Measurements from ENCODE around the gene AXDND1. TPM values are rescaled to one million over a fixed set of nuclear protein-coding genes. Genes with fewer than 3 reads are reported as not detected.

The AXDND1 gene
- total RNA-seq, 4 donors from 2014 or later = 2.5 TPM; not detected in 3

DNA sequence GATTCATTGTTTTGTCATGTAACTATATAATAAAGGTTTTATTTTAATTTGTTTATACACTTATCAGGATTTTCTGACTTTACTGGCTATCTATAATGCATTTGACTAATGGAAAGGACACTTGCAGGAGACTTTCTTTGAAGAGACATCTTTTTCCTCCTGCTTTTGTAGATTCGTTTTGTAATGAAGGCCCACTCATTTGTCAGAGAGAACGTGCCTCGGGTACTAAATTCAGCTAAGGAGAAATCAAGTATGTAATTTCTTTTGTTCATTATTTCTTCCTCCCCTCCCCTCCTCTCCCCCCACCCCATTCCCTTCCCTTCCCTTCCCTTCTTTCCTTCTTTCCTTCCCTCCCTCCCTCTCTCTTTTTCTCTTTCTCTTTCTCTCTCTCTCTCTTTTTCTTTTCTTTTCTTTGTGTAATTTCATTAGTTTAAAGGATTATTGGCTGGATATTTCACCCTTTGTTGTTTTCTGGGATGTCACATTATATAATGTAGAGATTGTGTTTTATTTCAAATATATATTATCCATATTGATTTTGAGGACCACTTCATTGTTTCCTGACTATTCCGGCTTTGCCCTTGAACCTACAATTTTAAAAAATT lies 23.7 kb upstream of the AXDND1 start:
- no peaks in the 10 kb centered on the region for H3K4me1 ChIP-seq
- TF ChIP-seq, protein P1, sequence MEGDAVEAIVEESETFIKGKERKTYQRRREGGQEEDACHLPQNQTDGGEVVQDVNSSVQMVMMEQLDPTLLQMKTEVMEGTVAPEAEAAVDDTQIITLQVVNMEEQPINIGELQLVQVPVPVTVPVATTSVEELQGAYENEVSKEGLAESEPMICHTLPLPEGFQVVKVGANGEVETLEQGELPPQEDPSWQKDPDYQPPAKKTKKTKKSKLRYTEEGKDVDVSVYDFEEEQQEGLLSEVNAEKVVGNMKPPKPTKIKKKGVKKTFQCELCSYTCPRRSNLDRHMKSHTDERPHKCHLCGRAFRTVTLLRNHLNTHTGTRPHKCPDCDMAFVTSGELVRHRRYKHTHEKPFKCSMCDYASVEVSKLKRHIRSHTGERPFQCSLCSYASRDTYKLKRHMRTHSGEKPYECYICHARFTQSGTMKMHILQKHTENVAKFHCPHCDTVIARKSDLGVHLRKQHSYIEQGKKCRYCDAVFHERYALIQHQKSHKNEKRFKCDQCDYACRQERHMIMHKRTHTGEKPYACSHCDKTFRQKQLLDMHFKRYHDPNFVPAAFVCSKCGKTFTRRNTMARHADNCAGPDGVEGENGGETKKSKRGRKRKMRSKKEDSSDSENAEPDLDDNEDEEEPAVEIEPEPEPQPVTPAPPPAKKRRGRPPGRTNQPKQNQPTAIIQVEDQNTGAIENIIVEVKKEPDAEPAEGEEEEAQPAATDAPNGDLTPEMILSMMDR (IDR thresholded peaks at IDR 0.05) = no peak
- no peak for TF ChIP-seq EP300 (IDR thresholded peaks at IDR 0.05)
- TF ChIP-seq POLR2AphosphoS5 (IDR thresholded peaks at IDR 0.05) = no peak
- TF ChIP-seq POLR2A (IDR thresholded peaks at IDR 0.05; ENCODE audit: low read depth) = no peak
- 86% methylated on average over 4 of the region's 4 CpGs for WGBS
- no peak overlapping the region for H3K4me3 ChIP-seq
- no peaks in the 10 kb centered on the region for H3K9me3 ChIP-seq
- H3K36me3 ChIP-seq = peaks cover 29 to 85% (median 55%) of the 10 kb centered on the region in 4 donors
- intact Hi-C loops (cut with DNase I) = no loop called here
- DNase-seq (ENCODE audit: extremely low spot score) = no peak
- H3K27ac ChIP-seq (replicated peaks in 1 of 4) = no peak overlapping the region
- no peaks in the 10 kb centered on the region for H3K27me3 ChIP-seq

DNA sequence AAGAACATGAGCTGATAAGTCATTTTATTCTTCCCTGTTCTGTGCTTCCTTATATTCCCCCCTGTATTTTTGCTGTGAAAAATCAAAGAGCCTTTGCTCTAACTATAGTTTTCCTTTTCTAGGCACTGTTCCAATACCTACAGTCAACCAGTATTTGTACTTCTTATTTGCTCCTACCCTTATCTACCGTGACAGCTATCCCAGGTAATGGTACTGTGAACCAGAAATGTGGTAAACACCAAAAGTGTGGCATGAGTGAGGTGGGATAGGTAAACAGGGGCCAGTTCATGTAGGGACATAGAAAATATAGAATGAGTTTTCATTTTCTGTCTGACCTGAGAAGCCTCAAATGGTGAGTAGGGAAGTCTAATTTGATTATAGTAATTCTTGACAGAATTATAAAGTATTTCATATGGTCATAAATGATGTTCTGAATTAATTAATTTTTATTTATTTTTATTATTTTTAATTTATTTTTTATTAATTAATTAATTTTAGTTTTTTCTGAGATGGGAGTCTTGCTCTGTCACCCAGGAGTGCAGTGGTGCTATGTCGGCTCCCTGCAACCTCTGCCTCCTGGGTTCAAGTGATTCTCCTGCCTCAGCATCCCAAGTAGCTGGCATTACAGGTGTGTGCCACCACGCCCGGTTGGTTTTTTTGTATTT lies 22.9 kb upstream of the AXDND1 start:
- WGBS = 96% methylated on average over 4 of the region's 4 CpGs

DNA sequence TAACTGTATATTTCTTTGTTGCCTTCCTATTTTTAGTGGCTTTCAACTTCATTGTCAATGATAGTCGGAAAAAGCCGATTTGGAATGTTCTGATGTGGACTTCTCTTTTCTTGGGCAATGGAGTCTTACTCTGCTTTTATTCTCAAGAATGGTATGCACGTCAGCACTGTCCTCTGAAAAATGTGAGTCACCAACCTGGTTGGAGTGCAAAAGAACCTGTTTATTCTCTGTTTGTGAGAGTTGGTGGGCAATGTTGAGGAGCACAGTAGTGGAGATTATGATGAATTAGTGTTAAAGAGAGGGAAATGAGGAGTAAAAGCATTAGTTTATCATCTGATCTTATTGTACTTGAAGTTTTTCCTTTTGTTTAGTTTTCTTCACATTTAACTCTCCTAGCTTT lies 14.5 kb upstream of the AXDND1 start:
- Histone ChIP-seq H3K27me3 (no peaks in the 10 kb centered on the region), H3K36me3 (peaks cover 13 to 75% (median 22%) of the 10 kb centered on the region in 4 donors), H3K4me1 (peaks cover 0 to 5% (median 0%) of the 10 kb centered on the region in 4 donors), H3K27ac (replicated peaks in 1 of 4) (no peak overlapping the region), H3K9me3 (no peaks in the 10 kb centered on the region), H3K4me3 (no peak overlapping the region)
- WGBS = 94% methylated on average over 3 of the region's 3 CpGs
- TF ChIP-seq POLR2A (IDR thresholded peaks at IDR 0.05; ENCODE audit: low read depth) (no peak), EP300 (IDR thresholded peaks at IDR 0.05) (no peak), POLR2AphosphoS5 (IDR thresholded peaks at IDR 0.05) (no peak)
- TF ChIP-seq, protein P1 (IDR thresholded peaks at IDR 0.05) = no peak
- DNase-seq (ENCODE audit: extremely low spot score) = no peak
- intact Hi-C loops (cut with DNase I) = no loop called here

More for the DNA sequence above, 22.9 kb upstream of the AXDND1 start:
- Histone ChIP-seq H3K4me3 (no peak overlapping the region), H3K27me3 (no peaks in the 10 kb centered on the region), H3K36me3 (peaks cover 29 to 87% (median 54%) of the 10 kb centered on the region in 4 donors), H3K27ac (replicated peaks in 1 of 4) (no peak overlapping the region), H3K9me3 (no peaks in the 10 kb centered on the region), H3K4me1 (no peaks in the 10 kb centered on the region)
- intact Hi-C loops (cut with DNase I) = no loop called here
- no peak for DNase-seq (ENCODE audit: extremely low spot score)
- TF ChIP-seq EP300 (IDR thresholded peaks at IDR 0.05) (no peak), POLR2A (IDR thresholded peaks at IDR 0.05; ENCODE audit: low read depth) (no peak), POLR2AphosphoS5 (IDR thresholded peaks at IDR 0.05) (no peak)
- TF ChIP-seq, protein P1 (IDR thresholded peaks at IDR 0.05) = no peak

DNA sequence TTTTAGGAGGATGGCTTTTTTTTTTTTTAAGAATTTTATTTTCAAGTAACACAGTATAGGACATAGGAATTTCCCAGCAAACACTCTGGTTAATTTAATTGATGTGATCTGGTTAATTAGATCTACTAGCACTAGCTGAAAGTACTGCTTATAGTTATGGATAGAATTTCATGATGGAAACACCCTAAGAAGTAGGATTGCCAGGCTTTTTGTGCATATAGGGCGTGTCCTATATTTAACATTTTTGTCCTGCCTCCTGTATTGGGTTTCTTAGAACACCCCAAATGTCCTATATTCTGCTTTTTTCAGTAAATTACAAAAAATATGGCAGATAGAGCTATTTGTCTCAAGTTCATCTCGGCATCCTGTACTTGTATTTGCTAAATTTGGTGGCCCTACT lies 13.5 kb upstream of the AXDND1 start:
- 98% methylated on average over 2 of the region's 2 CpGs for WGBS
- H3K4me1 ChIP-seq = peaks cover 0 to 5% (median 0%) of the 10 kb centered on the region in 4 donors
- H3K27me3 ChIP-seq = no peaks in the 10 kb centered on the region
- no peak overlapping the region for H3K4me3 ChIP-seq
- H3K9me3 ChIP-seq = no peaks in the 10 kb centered on the region
- no peak for DNase-seq (ENCODE audit: extremely low spot score)
- intact Hi-C loops (cut with DNase I) = no loop called here
- TF ChIP-seq EP300 (IDR thresholded peaks at IDR 0.05) = no peak
- no peak for TF ChIP-seq POLR2AphosphoS5 (IDR thresholded peaks at IDR 0.05)
- TF ChIP-seq POLR2A (IDR thresholded peaks at IDR 0.05; ENCODE audit: low read depth) = no peak
- TF ChIP-seq, protein P1 (IDR thresholded peaks at IDR 0.05) = no peak
- peaks cover 13 to 65% (median 20%) of the 10 kb centered on the region in 4 donors for H3K36me3 ChIP-seq
- no peak overlapping the region for H3K27ac ChIP-seq (replicated peaks in 1 of 4)

Data from esophagus muscularis mucosa (tissue), 4 donors.